ENCODE measurements around the gene SLF2.

DNA sequence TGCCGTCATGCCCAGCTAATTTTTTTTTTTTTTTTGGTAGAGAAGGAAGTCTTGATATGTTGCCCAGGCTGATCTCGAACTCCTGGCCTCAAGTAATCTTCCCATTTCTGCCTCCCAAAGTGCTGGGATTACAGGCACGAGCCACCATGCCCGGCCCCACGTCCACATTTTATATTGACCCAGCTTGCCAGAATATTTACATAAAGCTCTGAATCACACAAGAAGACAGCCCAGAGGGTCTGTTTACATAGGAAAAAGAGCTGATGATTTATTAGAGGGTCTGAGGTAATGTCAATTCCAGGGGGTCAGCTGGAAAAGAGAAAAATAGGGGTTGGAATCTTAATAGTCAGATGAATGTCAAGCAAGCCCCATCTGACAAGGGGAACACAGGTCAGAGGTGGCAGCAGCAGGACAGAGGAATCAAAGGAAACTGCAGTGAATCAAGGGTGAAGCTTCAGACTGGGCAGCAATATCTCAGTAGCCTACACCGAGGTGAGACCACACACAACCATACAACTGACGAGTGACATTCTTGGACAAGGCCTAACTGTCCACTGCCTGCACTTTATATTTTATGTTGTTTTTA, 15.8 kb upstream of the SLF2 start:
- TF ChIP-seq POLR2A (IDR thresholded peaks at IDR 0.05; ENCODE audit: low read depth, low read length) (no peak), POLR2AphosphoS5 (IDR thresholded peaks at IDR 0.05; ENCODE audit: low read depth, low read length) (no peak), TAF1 (IDR thresholded peaks at IDR 0.05; ENCODE audit: low read depth, low read length) (no peak), SPI1 (IDR thresholded peaks at IDR 0.05; ENCODE audit: low read depth, low read length) (no peak), POU2F2 (IDR thresholded peaks at IDR 0.05; ENCODE audit: low read depth, low read length) (no peak)
